ENCODE measurements around the gene ELMO2.

DNA sequence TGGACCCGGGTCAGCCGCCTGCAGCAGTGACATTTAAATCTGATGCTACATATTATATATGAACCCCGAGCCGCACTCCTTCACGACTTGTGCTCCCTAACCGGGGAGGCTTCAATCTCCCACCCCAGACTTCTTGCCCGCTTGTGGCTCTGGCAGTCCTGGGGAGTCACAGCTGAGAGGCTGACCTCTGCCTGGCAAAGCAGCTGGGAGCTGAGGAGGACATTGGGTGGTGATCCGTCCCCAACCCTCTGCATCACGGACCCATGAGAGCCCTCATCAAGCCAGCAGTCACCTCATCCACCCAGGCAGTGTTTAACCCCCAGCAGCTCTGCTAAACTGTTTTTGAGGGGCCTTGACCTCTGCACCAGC, 64.4 kb downstream of the ELMO2 start:
- no peak for TF ChIP-seq NR3C1 (CRISPR knock-in tag; conservative IDR thresholded peaks at IDR 0.05; ENCODE audit: low read depth)
- TF ChIP-seq CTCF (IDR thresholded peaks at IDR 0.05) = no peak
- TF ChIP-seq ZBTB43 (CRISPR knock-in tag; IDR thresholded peaks at IDR 0.05) = no peak
- TF ChIP-seq, protein P1, sequence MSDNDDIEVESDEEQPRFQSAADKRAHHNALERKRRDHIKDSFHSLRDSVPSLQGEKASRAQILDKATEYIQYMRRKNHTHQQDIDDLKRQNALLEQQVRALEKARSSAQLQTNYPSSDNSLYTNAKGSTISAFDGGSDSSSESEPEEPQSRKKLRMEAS (CRISPR knock-in tag; IDR thresholded peaks at IDR 0.05) = no peak
- TF ChIP-seq, protein P2, sequence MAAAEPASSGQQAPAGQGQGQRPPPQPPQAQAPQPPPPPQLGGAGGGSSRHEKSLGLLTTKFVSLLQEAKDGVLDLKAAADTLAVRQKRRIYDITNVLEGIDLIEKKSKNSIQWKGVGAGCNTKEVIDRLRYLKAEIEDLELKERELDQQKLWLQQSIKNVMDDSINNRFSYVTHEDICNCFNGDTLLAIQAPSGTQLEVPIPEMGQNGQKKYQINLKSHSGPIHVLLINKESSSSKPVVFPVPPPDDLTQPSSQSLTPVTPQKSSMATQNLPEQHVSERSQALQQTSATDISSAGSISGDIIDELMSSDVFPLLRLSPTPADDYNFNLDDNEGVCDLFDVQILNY (CRISPR knock-in tag; IDR thresholded peaks at IDR 0.05) = no peak
- TF ChIP-seq IRF2 (CRISPR knock-in tag; IDR thresholded peaks at IDR 0.05; ENCODE audit: borderline replicate concordance, low read depth) = no peak
